ENCODE data around the gene PLEKHN1. TPM values are rescaled to one million over a fixed set of nuclear protein-coding genes. Genes with fewer than 3 reads are reported as not detected.

The PLEKHN1 gene
- total RNA-seq, 1 donor from 2014 or later = 1.3 TPM

DNA sequence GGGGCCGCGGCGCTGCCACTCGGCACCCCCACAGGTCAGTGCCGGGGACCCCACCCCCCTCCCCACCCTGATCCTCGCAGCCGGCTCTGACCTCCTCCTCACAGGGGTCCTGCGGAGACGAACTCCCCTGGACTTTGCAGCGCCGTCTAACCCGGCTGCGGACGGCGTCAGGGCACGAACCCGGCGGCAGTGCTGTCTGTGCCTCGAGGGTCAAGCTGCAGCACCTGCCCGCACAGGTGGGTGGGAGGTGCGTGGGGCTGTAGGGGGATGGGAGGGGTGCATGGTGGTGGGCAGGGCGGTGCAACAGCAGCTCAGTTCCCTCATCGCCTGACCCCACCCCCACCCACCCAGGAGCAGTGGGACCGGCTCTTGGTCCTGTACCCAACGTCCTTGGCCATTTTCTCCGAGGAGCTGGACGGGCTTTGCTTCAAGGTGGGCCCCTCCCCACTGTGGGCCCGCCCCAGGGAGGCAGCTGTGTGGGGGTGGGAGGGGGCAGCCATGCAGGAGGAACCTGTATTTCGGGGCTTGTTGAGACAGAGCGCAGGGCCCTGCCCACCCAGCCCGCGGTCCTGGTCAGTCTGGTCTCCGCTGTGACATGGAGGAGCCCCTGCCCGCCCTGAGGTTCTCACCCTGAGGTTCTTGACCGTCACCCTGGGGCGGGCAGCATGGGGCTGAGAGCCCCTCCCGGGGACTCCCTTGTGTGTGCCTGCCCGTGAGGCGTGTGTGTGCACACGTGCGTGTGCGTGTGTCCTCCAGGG lies 4.9 kb downstream of the PLEKHN1 start:
- DNase-seq = no peak
- intact Hi-C loops (cut with micrococcal nuclease) = no loop called here
- no peak overlapping the region for H3K4me3 Mint-ChIP-seq
- ChIA-PET CTCF (no interaction called here), POLR2A (no interaction called here)
- no peaks in the 10 kb centered on the region for H3K36me3 Mint-ChIP-seq (ENCODE audit: low read depth)
- H3K27ac Mint-ChIP-seq = no peak overlapping the region
- ATAC-seq (ENCODE audit: low read depth) = no peak
- H3K9me3 Mint-ChIP-seq = no peaks in the 10 kb centered on the region
- TF ChIP-seq, protein P1, sequence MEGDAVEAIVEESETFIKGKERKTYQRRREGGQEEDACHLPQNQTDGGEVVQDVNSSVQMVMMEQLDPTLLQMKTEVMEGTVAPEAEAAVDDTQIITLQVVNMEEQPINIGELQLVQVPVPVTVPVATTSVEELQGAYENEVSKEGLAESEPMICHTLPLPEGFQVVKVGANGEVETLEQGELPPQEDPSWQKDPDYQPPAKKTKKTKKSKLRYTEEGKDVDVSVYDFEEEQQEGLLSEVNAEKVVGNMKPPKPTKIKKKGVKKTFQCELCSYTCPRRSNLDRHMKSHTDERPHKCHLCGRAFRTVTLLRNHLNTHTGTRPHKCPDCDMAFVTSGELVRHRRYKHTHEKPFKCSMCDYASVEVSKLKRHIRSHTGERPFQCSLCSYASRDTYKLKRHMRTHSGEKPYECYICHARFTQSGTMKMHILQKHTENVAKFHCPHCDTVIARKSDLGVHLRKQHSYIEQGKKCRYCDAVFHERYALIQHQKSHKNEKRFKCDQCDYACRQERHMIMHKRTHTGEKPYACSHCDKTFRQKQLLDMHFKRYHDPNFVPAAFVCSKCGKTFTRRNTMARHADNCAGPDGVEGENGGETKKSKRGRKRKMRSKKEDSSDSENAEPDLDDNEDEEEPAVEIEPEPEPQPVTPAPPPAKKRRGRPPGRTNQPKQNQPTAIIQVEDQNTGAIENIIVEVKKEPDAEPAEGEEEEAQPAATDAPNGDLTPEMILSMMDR (IDR thresholded peaks at IDR 0.05) = no peak
- H3K4me1 Mint-ChIP-seq = peaks cover 8% of the 10 kb centered on the region
- peaks cover 24% of the 10 kb centered on the region for H3K27me3 Mint-ChIP-seq

DNA sequence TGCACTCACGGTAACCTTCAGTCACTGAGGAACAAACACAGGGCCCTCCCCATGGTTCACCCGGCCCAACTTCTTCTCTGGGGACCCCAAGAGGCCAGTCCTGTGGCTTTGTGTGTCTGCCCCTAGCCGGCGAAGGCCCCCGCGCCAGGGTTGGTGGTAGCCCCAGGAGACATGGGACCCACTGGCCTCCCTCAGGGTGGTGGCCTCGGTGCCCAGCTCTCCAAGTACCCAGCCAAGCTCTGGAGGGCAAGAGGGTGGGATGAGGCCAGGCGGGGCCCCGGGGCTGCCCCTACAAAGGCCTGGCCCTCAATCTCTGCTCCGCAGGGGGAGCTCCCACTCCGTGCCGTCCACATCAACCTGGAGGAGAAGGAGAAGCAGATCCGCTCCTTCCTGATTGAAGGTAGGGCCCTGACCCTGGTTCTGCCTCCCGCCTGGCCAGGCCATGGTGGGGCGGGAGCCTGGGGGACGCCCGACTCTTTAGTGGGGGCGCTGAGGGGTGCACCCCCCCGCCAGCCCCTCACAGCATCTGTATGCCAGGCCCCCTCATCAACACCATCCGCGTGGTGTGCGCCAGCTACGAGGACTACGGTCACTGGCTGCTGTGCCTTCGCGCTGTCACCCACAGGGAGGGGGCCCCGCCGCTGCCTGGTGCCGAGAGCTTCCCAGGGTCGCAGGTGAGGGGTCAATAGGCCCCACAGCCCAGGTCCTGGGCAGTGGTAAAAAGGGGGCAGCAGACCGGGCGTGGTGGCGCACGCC lies 5.6 kb downstream of the PLEKHN1 start:
- intact Hi-C loops (cut with micrococcal nuclease) = no loop called here
- ATAC-seq (ENCODE audit: low read depth) (no peak), DNase-seq (no peak)
- TF ChIP-seq, protein P1 (IDR thresholded peaks at IDR 0.05) = no peak
- Mint-ChIP-seq H3K4me3 (no peak overlapping the region), H3K27me3 (peaks cover 24% of the 10 kb centered on the region), H3K36me3 (ENCODE audit: low read depth) (no peaks in the 10 kb centered on the region), H3K4me1 (peaks cover 5% of the 10 kb centered on the region), H3K27ac (no peak overlapping the region), H3K9me3 (no peaks in the 10 kb centered on the region)
- POLR2A ChIA-PET = no interaction called here
- CTCF ChIA-PET = interaction anchor here (0.6 kb wide), 1 partner anchor 31 kb away, joined by 4 read pairs; no protein-coding TSS in a partner anchor

DNA sequence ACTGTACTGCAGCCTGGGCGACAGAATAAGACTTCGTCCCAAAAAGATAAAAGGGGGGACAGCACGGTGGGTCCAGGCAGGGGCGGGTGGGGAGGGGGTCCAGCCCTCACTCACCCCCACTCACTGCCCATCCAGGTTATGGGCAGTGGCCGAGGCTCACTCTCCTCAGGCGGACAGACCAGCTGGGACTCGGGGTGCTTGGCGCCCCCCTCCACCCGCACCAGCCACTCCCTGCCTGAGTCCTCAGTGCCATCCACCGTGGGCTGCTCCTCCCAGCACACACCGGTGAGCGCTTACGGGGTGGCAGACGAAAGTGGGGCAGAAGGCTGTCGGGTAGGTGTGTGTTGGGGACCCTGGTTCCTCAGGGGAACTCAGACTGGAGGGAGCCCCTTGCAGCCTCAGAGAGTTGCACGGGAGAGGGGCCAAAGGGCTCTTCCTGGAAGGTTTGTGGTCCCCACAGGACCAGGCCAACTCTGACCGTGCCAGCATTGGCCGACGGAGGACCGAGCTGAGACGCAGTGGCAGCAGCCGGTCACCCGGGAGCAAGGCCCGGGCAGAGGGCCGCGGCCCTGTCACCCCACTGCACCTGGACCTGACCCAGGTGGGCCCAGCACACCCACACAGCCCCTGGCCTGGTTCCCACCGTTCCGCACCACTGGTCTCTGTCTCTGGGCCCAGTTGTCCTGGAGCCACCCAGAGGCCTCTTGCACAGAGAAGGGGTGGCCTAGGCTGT lies 6.6 kb downstream of the PLEKHN1 start:
- no peaks in the 10 kb centered on the region for H3K36me3 Mint-ChIP-seq (ENCODE audit: low read depth)
- DNase-seq = no peak
- ChIA-PET CTCF (no interaction called here), POLR2A (interaction anchor here (0.6 kb wide), 1 partner anchor 165 kb away, joined by 6 read pairs; no protein-coding TSS in a partner anchor)
- no peak overlapping the region for H3K4me3 Mint-ChIP-seq
- intact Hi-C loops (cut with micrococcal nuclease) = no loop called here
- H3K4me1 Mint-ChIP-seq = peaks cover 4% of the 10 kb centered on the region
- H3K27ac Mint-ChIP-seq = no peak overlapping the region
- TF ChIP-seq, protein P1 (IDR thresholded peaks at IDR 0.05) = no peak
- ATAC-seq (ENCODE audit: low read depth) = no peak
- H3K9me3 Mint-ChIP-seq = no peaks in the 10 kb centered on the region
- peaks cover 24% of the 10 kb centered on the region for H3K27me3 Mint-ChIP-seq

DNA sequence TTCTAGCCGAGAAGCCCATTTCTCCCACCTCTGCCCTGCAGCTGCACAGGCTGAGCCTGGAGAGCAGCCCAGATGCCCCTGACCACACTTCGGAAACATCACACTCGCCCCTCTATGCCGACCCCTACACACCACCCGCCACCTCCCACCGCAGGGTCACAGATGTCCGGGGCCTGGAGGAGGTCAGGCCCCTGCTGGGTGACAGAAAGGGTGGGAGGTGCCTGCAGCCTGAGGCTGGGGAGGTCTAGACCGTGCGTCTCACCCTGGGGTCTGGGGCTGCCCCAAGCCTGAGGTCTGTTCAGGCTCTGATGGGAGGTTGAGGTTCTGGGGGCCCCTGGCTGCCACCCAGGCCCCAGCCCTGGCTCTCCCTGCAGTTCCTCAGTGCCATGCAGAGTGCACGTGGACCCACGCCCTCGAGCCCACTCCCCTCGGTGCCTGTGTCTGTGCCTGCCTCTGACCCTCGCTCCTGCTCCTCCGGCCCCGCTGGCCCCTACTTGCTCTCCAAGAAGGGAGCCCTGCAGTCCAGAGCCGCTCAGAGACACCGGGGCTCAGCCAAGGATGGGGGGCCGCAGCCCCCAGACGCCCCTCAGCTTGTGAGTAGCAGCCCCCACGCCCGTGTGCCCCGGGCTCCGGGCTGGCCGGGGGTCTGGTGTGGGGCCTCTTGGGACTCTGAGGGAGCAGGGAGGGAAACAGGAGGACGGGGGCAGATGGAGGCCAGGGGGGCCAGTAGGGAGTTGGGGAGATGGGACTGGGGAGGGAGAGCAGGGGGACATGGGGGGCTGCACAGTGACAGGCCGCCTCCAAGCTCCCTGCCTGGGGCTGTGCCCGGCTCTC lies 7.4 kb downstream of the PLEKHN1 start:
- ChIA-PET CTCF (interaction anchor here (3.4 kb wide), 1 partner anchor 68 kb away, joined by 10 read pairs; no protein-coding TSS in a partner anchor), POLR2A (no interaction called here)
- Mint-ChIP-seq H3K4me1 (peaks cover 4% of the 10 kb centered on the region), H3K9me3 (no peaks in the 10 kb centered on the region), H3K4me3 (no peak overlapping the region), H3K27ac (no peak overlapping the region), H3K27me3 (peaks cover 28% of the 10 kb centered on the region), H3K36me3 (ENCODE audit: low read depth) (no peaks in the 10 kb centered on the region)
- intact Hi-C loops (cut with micrococcal nuclease) = no loop called here
- DNase-seq (no peak), ATAC-seq (ENCODE audit: low read depth) (no peak)
- TF ChIP-seq, protein P1 (IDR thresholded peaks at IDR 0.05) = no peak
